AG09309 (cell line): Measurements from ENCODE around the gene IQSEC1.

Experiments used
- DNase-seq: peaks from one replicate; pipeline ENCODE4 v3.0.0-alpha.2; 2010; ENCODE audit warnings: low read depth
- H3K4me3 ChIP-seq: 2 replicates; pipeline ENCODE4 v1.5.1; 2011; ENCODE audit warnings: mild to moderate bottlenecking, low read depth, low read length, moderate library complexity; ENCODE audit not compliant: control insufficient read depth
- CTCF ChIP-seq: IDR thresholded peaks from 2 replicates; pipeline ENCODE4 v1.5.1; 2011; ENCODE audit warnings: mild to moderate bottlenecking, low read depth, low read length, inconsistent platforms; ENCODE audit not compliant: insufficient read depth, control insufficient read depth; ENCODE audit errors: missing control alignments

Gene IQSEC1

GRCh38 chr3:12986521-12986920 is 86.7 kb downstream of the IQSEC1 start:
- TF ChIP-seq CTCF, result no peak
- no peak overlapping the region for H3K4me3 ChIP-seq
- no peak for DNase-seq

GRCh38 chr3:12986031-12986430 is 87.2 kb downstream of the IQSEC1 start:
- DNase-seq, result no peak
- TF ChIP-seq CTCF, result no peak
- H3K4me3 ChIP-seq, result no peak overlapping the region

GRCh38 chr3:12985148-12985547 is 88.1 kb downstream of the IQSEC1 start:
- DNase-seq, result no peak
- no peak for TF ChIP-seq CTCF
- no peak overlapping the region for H3K4me3 ChIP-seq

DNA sequence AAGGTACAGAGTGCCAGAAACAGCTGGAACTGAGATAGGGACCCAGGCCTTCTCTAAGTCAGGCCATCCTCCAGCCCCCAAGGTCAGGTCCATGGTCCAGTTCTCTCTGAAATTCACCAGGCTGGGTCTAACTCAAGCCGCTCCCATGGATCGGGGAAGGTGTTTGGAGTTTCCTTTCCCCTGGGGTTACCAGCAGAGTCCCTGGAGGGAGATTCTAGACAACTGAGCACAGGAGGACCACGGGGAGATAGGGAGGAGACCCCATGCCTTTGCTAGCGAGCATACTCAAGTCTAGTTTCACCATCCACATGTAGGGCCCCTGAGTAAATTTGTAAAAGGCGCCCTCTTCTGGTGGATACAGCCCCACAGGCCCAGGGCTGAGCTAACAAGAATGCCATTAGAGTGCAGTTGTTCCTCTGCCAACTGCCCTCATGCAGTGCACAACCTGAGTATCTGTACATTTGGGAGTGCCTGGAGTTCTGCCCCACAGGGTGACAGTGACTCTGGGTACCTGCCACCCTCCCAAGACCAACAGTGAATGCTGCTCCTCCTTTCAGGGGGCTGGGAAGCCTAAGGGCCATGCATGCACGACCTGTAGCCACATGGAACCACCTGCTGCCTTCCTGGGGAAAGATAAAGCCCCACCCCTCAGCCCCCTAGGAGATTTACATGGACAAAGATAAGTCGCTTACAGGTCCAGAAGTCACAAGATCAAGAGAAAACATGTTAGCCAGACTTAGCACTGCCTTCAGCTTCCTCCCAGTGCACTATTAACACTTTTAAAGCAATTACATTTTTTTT is 89.0 kb downstream of the IQSEC1 start:
- no peak overlapping the region for H3K4me3 ChIP-seq
- DNase-seq, result no peak

GRCh38 chr3:12983319-12983718 is 89.9 kb downstream of the IQSEC1 start:
- DNase-seq, result no peak
- no peak overlapping the region for H3K4me3 ChIP-seq
- TF ChIP-seq CTCF, result no peak

More for the DNA sequence above, 89.0 kb downstream of the IQSEC1 start:
- peak; percentile 87 for TF ChIP-seq CTCF

DNA sequence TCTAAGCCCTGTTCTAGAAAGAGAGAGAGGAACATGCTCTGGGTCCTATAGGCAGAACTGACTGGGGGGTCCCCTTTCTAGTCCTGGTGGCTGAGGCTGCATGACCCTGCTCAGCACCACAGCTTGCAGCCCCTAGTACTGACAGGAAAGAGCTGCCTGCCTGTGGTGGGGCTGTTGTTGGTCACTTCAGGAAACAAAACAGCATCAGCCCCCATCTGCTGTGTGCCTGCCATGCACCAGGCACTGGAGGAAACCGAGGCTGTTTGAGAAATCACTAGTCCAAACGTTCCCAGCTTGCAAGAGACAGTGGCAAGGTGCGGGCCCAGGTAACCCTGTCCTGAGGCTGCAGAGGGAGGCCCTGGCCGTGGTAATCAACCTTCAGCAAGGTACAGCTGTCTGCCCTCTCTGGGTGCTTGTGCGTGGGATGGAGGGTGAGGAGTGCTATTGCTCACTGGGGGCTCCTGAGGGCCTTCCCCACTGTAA is 90.6 kb downstream of the IQSEC1 start:
- no peak for DNase-seq
- no peak overlapping the region for H3K4me3 ChIP-seq
- TF ChIP-seq CTCF, result no peak
